Measurements from ENCODE around the gene APOLD1. TPM values are rescaled to one million over a fixed set of nuclear protein-coding genes. Genes with fewer than 3 reads are reported as not detected.
"Not testable (repeated sequence)": the region's sequence is repeated elsewhere in the genome, so short reads cannot be mapped to it uniquely, and the experiment has no call there.

The APOLD1 gene
- polyA plus RNA-seq, 1 donor from 2014 or later, result 1.1 TPM

DNA sequence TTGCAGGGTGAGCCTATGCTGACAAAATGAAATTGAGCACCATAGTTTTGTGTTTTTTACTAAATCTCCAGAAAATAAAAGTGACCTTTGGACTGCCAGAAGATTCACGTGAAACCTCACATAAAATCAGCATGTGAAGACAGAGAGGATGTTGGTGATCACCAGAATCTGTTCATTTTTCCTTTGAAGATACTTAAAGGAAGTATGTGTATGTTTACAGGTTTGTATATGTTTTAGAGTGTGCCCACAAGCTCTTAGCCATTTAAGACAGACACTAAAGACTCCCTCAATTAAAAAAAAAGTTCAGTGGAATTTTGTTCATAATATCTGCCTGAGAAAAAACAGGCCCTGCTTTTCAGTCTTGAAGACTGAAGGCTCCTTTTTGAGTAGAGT, 53.5 kb downstream of the APOLD1 start:
- Histone ChIP-seq H3K36me3 (ENCODE audit: insufficient read depth, low read length) (no peaks in the 10 kb centered on the region), H2AFZ (ENCODE audit: low read depth, low read length) (no peak overlapping the region), H3K27ac (ENCODE audit: low read length) (no peak overlapping the region), H3K27me3 (ENCODE audit: insufficient read depth, low read depth, low read length) (no peaks in the 10 kb centered on the region), H3K9ac (ENCODE audit: low read length) (no peak overlapping the region), H3K9me3 (ENCODE audit: low read length) (no peaks in the 10 kb centered on the region), H3F3A (ENCODE audit: insufficient read depth, low read length, poor library complexity, severe bottlenecking) (no peaks in the 10 kb centered on the region), H3K4me2 (ENCODE audit: low read length) (no peak overlapping the region), H3K79me2 (replicated peaks; ENCODE audit: insufficient read depth, low read length) (no peaks in the 10 kb centered on the region), H4K20me1 (ENCODE audit: insufficient read depth) (no peaks in the 10 kb centered on the region), H3K4me3 (ENCODE audit: low read length) (no peak overlapping the region), H3K9me2 (ENCODE audit: insufficient read depth, low read length) (no peaks in the 10 kb centered on the region)
- no peak for TF ChIP-seq POLR2AphosphoS5 (IDR thresholded peaks at IDR 0.05)
- TF ChIP-seq, protein P1, sequence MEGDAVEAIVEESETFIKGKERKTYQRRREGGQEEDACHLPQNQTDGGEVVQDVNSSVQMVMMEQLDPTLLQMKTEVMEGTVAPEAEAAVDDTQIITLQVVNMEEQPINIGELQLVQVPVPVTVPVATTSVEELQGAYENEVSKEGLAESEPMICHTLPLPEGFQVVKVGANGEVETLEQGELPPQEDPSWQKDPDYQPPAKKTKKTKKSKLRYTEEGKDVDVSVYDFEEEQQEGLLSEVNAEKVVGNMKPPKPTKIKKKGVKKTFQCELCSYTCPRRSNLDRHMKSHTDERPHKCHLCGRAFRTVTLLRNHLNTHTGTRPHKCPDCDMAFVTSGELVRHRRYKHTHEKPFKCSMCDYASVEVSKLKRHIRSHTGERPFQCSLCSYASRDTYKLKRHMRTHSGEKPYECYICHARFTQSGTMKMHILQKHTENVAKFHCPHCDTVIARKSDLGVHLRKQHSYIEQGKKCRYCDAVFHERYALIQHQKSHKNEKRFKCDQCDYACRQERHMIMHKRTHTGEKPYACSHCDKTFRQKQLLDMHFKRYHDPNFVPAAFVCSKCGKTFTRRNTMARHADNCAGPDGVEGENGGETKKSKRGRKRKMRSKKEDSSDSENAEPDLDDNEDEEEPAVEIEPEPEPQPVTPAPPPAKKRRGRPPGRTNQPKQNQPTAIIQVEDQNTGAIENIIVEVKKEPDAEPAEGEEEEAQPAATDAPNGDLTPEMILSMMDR (IDR thresholded peaks at IDR 0.05; ENCODE audit: poor library complexity, severe bottlenecking), result no peak
- TF ChIP-seq TAF1 (IDR thresholded peaks at IDR 0.05; ENCODE audit: low read depth), result no peak
- TF ChIP-seq EP300 (conservative IDR thresholded peaks at IDR 0.05; ENCODE audit: poor library complexity, severe bottlenecking), result no peak
- no peak for TF ChIP-seq EZH2 (IDR thresholded peaks at IDR 0.05; ENCODE audit: borderline replicate concordance, insufficient read depth, low read length, poor library complexity, severe bottlenecking)
- no peak for TF ChIP-seq RAD21 (conservative IDR thresholded peaks at IDR 0.05)
- TF ChIP-seq, protein P2, sequence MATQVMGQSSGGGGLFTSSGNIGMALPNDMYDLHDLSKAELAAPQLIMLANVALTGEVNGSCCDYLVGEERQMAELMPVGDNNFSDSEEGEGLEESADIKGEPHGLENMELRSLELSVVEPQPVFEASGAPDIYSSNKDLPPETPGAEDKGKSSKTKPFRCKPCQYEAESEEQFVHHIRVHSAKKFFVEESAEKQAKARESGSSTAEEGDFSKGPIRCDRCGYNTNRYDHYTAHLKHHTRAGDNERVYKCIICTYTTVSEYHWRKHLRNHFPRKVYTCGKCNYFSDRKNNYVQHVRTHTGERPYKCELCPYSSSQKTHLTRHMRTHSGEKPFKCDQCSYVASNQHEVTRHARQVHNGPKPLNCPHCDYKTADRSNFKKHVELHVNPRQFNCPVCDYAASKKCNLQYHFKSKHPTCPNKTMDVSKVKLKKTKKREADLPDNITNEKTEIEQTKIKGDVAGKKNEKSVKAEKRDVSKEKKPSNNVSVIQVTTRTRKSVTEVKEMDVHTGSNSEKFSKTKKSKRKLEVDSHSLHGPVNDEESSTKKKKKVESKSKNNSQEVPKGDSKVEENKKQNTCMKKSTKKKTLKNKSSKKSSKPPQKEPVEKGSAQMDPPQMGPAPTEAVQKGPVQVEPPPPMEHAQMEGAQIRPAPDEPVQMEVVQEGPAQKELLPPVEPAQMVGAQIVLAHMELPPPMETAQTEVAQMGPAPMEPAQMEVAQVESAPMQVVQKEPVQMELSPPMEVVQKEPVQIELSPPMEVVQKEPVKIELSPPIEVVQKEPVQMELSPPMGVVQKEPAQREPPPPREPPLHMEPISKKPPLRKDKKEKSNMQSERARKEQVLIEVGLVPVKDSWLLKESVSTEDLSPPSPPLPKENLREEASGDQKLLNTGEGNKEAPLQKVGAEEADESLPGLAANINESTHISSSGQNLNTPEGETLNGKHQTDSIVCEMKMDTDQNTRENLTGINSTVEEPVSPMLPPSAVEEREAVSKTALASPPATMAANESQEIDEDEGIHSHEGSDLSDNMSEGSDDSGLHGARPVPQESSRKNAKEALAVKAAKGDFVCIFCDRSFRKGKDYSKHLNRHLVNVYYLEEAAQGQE (IDR thresholded peaks at IDR 0.05; ENCODE audit: borderline replicate concordance), result no peak
- TF ChIP-seq MXI1 (conservative IDR thresholded peaks at IDR 0.05; ENCODE audit: poor library complexity, severe bottlenecking), result no peak

DNA sequence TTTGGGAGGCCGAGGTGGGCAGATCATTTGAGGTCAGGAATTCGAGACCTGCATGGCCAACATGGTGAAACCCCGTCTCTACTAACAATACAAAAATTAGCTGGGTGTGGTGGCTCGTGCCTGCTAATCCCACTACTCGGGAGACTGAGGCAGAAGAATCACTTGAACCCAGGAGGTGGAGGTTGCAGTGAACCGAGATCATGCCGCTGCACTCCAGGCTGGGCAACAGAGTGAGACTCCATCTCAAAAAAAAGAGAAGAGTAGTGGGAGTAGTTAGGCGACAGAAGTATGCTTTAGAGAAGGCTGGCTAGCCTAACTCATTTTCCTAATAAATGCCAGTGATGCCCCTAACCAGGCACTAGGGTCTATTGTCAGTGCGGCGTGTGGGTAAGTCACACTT, 54.0 kb downstream of the APOLD1 start:
- not testable (repeated sequence) for H3K9ac ChIP-seq (ENCODE audit: low read length); H3K9me2 ChIP-seq (ENCODE audit: insufficient read depth, low read length); H3K27me3 ChIP-seq (ENCODE audit: insufficient read depth, low read depth, low read length); H3K9me3 ChIP-seq (ENCODE audit: low read length); H4K20me1 ChIP-seq (ENCODE audit: insufficient read depth); H3K4me3 ChIP-seq (ENCODE audit: low read length); H2AFZ ChIP-seq (ENCODE audit: low read depth, low read length); H3F3A ChIP-seq (ENCODE audit: insufficient read depth, low read length, poor library complexity, severe bottlenecking); H3K36me3 ChIP-seq (ENCODE audit: insufficient read depth, low read length); H3K27ac ChIP-seq (ENCODE audit: low read length); H3K4me2 ChIP-seq (ENCODE audit: low read length); H3K79me2 ChIP-seq (replicated peaks; ENCODE audit: insufficient read depth, low read length)

DNA sequence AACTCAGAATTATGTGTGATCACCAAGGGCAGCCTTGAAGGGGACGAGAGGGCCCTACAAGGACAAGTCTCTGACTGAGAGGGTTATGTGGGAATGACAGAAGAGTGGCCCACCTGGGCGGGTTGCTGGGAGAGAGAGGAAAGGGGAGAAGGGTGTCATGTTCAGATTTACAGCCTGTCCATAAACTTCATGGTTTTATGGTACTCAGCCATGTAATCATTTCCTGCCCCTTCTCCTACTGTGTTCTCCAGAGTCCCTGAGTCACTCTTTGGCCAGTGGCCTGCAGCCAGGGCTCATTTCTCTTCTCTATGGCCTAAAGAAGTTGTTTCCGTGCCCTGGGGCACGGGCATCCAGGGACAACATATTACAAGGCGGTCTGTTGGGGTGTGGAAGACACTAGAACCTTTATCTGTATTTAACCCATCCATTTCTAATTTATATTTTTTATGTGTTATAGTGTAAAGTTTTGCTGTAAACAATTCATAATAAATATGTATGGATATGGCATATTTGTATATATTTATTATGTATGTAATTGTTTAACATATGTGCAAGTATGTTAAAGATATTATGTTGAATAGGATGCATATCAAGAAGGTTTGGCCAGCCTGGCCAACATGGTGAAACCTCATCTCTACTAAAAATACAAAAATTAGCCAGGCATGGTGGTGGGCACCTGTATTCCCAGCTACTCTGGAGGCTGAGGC, 54.6 kb downstream of the APOLD1 start:
- Histone ChIP-seq H3K9me3 (ENCODE audit: low read length) (no peaks in the 10 kb centered on the region), H3K36me3 (ENCODE audit: insufficient read depth, low read length) (no peaks in the 10 kb centered on the region), H3K27me3 (ENCODE audit: insufficient read depth, low read depth, low read length) (no peaks in the 10 kb centered on the region), H3K4me3 (ENCODE audit: low read length) (no peak overlapping the region), H3K4me2 (ENCODE audit: low read length) (no peak overlapping the region), H3F3A (ENCODE audit: insufficient read depth, low read length, poor library complexity, severe bottlenecking) (no peaks in the 10 kb centered on the region), H3K79me2 (replicated peaks; ENCODE audit: insufficient read depth, low read length) (no peaks in the 10 kb centered on the region), H3K9ac (ENCODE audit: low read length) (no peak overlapping the region), H2AFZ (ENCODE audit: low read depth, low read length) (no peak overlapping the region), H3K27ac (ENCODE audit: low read length) (no peak overlapping the region), H4K20me1 (ENCODE audit: insufficient read depth) (no peaks in the 10 kb centered on the region), H3K9me2 (ENCODE audit: insufficient read depth, low read length) (no peaks in the 10 kb centered on the region)
- TF ChIP-seq EZH2 (IDR thresholded peaks at IDR 0.05; ENCODE audit: borderline replicate concordance, insufficient read depth, low read length, poor library complexity, severe bottlenecking) (no peak), SMC3 (conservative IDR thresholded peaks at IDR 0.05; ENCODE audit: poor library complexity) (no peak), TAF1 (IDR thresholded peaks at IDR 0.05; ENCODE audit: low read depth) (no peak), POLR2AphosphoS5 (IDR thresholded peaks at IDR 0.05) (no peak), EP300 (conservative IDR thresholded peaks at IDR 0.05; ENCODE audit: poor library complexity, severe bottlenecking) (no peak), MXI1 (conservative IDR thresholded peaks at IDR 0.05; ENCODE audit: poor library complexity, severe bottlenecking) (no peak), RAD21 (conservative IDR thresholded peaks at IDR 0.05) (no peak)
- TF ChIP-seq, protein P2 (IDR thresholded peaks at IDR 0.05; ENCODE audit: borderline replicate concordance), result no peak
- TF ChIP-seq, protein P1 (IDR thresholded peaks at IDR 0.05; ENCODE audit: poor library complexity, severe bottlenecking), result no peak

Data from neural cell (in vitro differentiated cells).